ENCODE results near the gene KIAA0586.

Gene KIAA0586

GRCh38 chr14:58395812-58396788 is 31.4 kb upstream of the KIAA0586 start, which contains the start of gene TOMM20L:
Gene TOMM20L, plus strand, starts transcription at chr14:58395930. Its CDS starts 28 bp downstream, at chr14:58395958.
- Histone ChIP-seq H4K20me1 (ENCODE audit: insufficient read depth, low read length, poor library complexity, severe bottlenecking) (no peaks in the 10 kb centered on the region), H3K4me1 (ENCODE audit: insufficient read depth, low read length, poor library complexity, severe bottlenecking) (no peaks in the 10 kb centered on the region), H2AFZ (ENCODE audit: low read length) (no peak within 1 kb of the TSS), H3K4me3 (ENCODE audit: low read length, poor library complexity, severe bottlenecking) (no peak within 1 kb of the TSS), H3K4me2 (ENCODE audit: low read depth, low read length, poor library complexity, severe bottlenecking) (no peak within 1 kb of the TSS), H3K36me3 (ENCODE audit: insufficient read depth, low read length) (no peaks in the 10 kb centered on the region), H3K9ac (ENCODE audit: low read depth, low read length, poor library complexity, severe bottlenecking) (no peak within 1 kb of the TSS), H3F3A (ENCODE audit: low read depth) (no peaks in the 10 kb centered on the region), H3K27me3 (ENCODE audit: insufficient read depth, low read length, poor library complexity, severe bottlenecking) (no peaks in the 10 kb centered on the region), H3K79me2 (ENCODE audit: insufficient read depth, low read length) (no peaks in the 10 kb centered on the region), H3K9me3 (ENCODE audit: insufficient read depth, low read depth, low read length) (no peaks in the 10 kb centered on the region), H3K9me2 (replicated peaks; ENCODE audit: low read depth, low read length) (no peaks in the 10 kb centered on the region)
- TF ChIP-seq CTCF (conservative IDR thresholded peaks at IDR 0.05; ENCODE audit: low read length): no peak
- no peak for TF ChIP-seq EZH2phosphoT487 (IDR thresholded peaks at IDR 0.05; ENCODE audit: borderline replicate concordance)

- Histone ChIP-seq H3K9me2 (replicated peaks; ENCODE audit: low read depth, low read length) (no peaks in the 10 kb centered on the region), H3K27me3 (ENCODE audit: insufficient read depth, low read length, poor library complexity, severe bottlenecking) (no peaks in the 10 kb centered on the region), H3K79me2 (ENCODE audit: insufficient read depth, low read length) (no peaks in the 10 kb centered on the region), H3K4me2 (ENCODE audit: low read depth, low read length, poor library complexity, severe bottlenecking) (no peak overlapping the region), H4K20me1 (ENCODE audit: insufficient read depth, low read length, poor library complexity, severe bottlenecking) (no peaks in the 10 kb centered on the region), H2AFZ (ENCODE audit: low read length) (no peak overlapping the region), H3K9ac (ENCODE audit: low read depth, low read length, poor library complexity, severe bottlenecking) (no peak overlapping the region), H3K36me3 (ENCODE audit: insufficient read depth, low read length) (no peaks in the 10 kb centered on the region), H3F3A (ENCODE audit: low read depth) (no peaks in the 10 kb centered on the region), H3K9me3 (ENCODE audit: insufficient read depth, low read depth, low read length) (no peaks in the 10 kb centered on the region), H3K4me1 (ENCODE audit: insufficient read depth, low read length, poor library complexity, severe bottlenecking) (no peaks in the 10 kb centered on the region), H3K4me3 (ENCODE audit: low read length, poor library complexity, severe bottlenecking) (no peak overlapping the region)
- no peak for TF ChIP-seq EZH2phosphoT487 (IDR thresholded peaks at IDR 0.05; ENCODE audit: borderline replicate concordance)
- TF ChIP-seq CTCF (conservative IDR thresholded peaks at IDR 0.05; ENCODE audit: low read length): no peak
Measured at GRCh38 chr14:58397156-58397555, 30.4 kb upstream of the KIAA0586 start.

GRCh38 chr14:58398495-58398894 is 29.0 kb upstream of the KIAA0586 start:
- no peak overlapping the region for H2AFZ ChIP-seq (ENCODE audit: low read length)
- no peak for TF ChIP-seq EZH2phosphoT487 (IDR thresholded peaks at IDR 0.05; ENCODE audit: borderline replicate concordance)
- no peak for TF ChIP-seq CTCF (conservative IDR thresholded peaks at IDR 0.05; ENCODE audit: low read length)
- H3K4me2 ChIP-seq (ENCODE audit: low read depth, low read length, poor library complexity, severe bottlenecking): no peak overlapping the region
- H3K9me2 ChIP-seq (replicated peaks; ENCODE audit: low read depth, low read length): no peaks in the 10 kb centered on the region
- no peaks in the 10 kb centered on the region for H3K9me3 ChIP-seq (ENCODE audit: insufficient read depth, low read depth, low read length)
- H3K27me3 ChIP-seq (ENCODE audit: insufficient read depth, low read length, poor library complexity, severe bottlenecking): no peaks in the 10 kb centered on the region
- H3K4me3 ChIP-seq (ENCODE audit: low read length, poor library complexity, severe bottlenecking): no peak overlapping the region
- H3K4me1 ChIP-seq (ENCODE audit: insufficient read depth, low read length, poor library complexity, severe bottlenecking): no peaks in the 10 kb centered on the region
- H3K9ac ChIP-seq (ENCODE audit: low read depth, low read length, poor library complexity, severe bottlenecking): no peak overlapping the region
- no peaks in the 10 kb centered on the region for H3F3A ChIP-seq (ENCODE audit: low read depth)
- no peaks in the 10 kb centered on the region for H4K20me1 ChIP-seq (ENCODE audit: insufficient read depth, low read length, poor library complexity, severe bottlenecking)
- no peaks in the 10 kb centered on the region for H3K79me2 ChIP-seq (ENCODE audit: insufficient read depth, low read length)
- no peaks in the 10 kb centered on the region for H3K36me3 ChIP-seq (ENCODE audit: insufficient read depth, low read length)

Measured in Loucy (cell line).